H1 (cell line): Measurements from ENCODE around the gene GRIK4. TPM values are rescaled to one million over a fixed set of nuclear protein-coding genes. Genes with fewer than 3 reads are reported as not detected.

Experiments
- ASH2L ChIP-seq: fragments of 200-600, 300-600 bp; sonication (generic); IDR thresholded peaks from one replicate; pipeline ENCODE4 v1.7.1; 2017; ENCODE audit warnings: low read length
- BCL11A ChIP-seq, 2 experiments: IDR thresholded peaks; one replicate each; pipeline ENCODE4 v1.6.1; 2011; ENCODE audit warnings: low read depth in 2 of 2, low read length in 2 of 2, mild to moderate bottlenecking in 2 of 2
- CBX8 ChIP-seq: fragments of 300-800, 300-1000 bp; sonication (generic); IDR thresholded peaks from 2 replicates; pipeline ENCODE4 v1.7.1; 2016; ENCODE audit warnings: low read depth, low read length, borderline replicate concordance
- EZH2 ChIP-seq: fragments of 200-600 bp; sonication (generic); IDR thresholded peaks from 2 replicates; pipeline ENCODE4 v1.7.1; 2012; ENCODE audit warnings: low read depth, mild to moderate bottlenecking, moderate library complexity, low read length, inconsistent platforms; ENCODE audit not compliant: severe bottlenecking
- JUND ChIP-seq: IDR thresholded peaks from 2 replicates; pipeline ENCODE4 v1.6.1; 2011; ENCODE audit warnings: mild to moderate bottlenecking, improper control_type of control experiment, low read length
- NANOG ChIP-seq: IDR thresholded peaks from 2 replicates; pipeline ENCODE4 v1.6.1; 2011; ENCODE audit warnings: low read length, low read depth, mild to moderate bottlenecking, inconsistent platforms; ENCODE audit not compliant: insufficient read depth, poor library complexity, severe bottlenecking
- RAD21 ChIP-seq, 2 experiments: IDR thresholded peaks in 1 of 2; conservative IDR thresholded peaks in 1 of 2; 2 replicates each; pipeline ENCODE4 v1.6.1; 2011; ENCODE audit warnings: low read depth in 2 of 2, low read length in 2 of 2, improper control_type of control experiment in 1 of 2, inconsistent platforms in 1 of 2, mild to moderate bottlenecking in 1 of 2, moderate library complexity in 1 of 2
- RXRA ChIP-seq: IDR thresholded peaks from 2 replicates; pipeline ENCODE4 v1.6.1; 2011; ENCODE audit warnings: low read depth, mild to moderate bottlenecking, low read length, moderate library complexity; ENCODE audit not compliant: insufficient read depth
- SRF ChIP-seq: IDR thresholded peaks from 2 replicates; pipeline ENCODE4 v1.6.1; 2011; ENCODE audit warnings: mild to moderate bottlenecking, low read depth, low read length, moderate library complexity
- polyA plus RNA-seq, 7 experiments: library from polyadenylated mRNA; depleted of rRNA in 3 of 7; stranded (reverse) in 5 of 7; unstranded in 2 of 7; fragments of >200 nt in 5 of 7; fragments of 200-250 nt in 2 of 7; gene quantifications; 1 replicate in 5 of 7; 2 replicates in 1 of 7; 4 replicates in 1 of 7; pipeline versions ENCODE4 v1.2.1 to v1.2.3, GENCODE V29; 2011 to 2013; ENCODE audit warnings: missing spikeins in 2 of 7, mixed read lengths in 2 of 7
- total RNA-seq: library from RNA; stranded (reverse); fragmentation: NEBNext Ultra II Directional; extraction: Animal tissue kit (Norgen Biotek cat#: 25700); gene quantifications from 2 replicates; pipeline ENCODE4 v1.2.1, GENCODE V29; 2021
- TF ChIP-seq, protein P1 (sequence below): IDR thresholded peaks from 2 replicates; pipeline ENCODE4 v1.6.1; 2011; ENCODE audit warnings: low read length, improper control_type of control experiment

The GRIK4 gene
- total and polyA plus RNA-seq, 2 of the 8 experiments (the other 6 are each of a cell fraction or from before 2014, with no cell fraction given), result 1.2 to 2.9 TPM

DNA sequence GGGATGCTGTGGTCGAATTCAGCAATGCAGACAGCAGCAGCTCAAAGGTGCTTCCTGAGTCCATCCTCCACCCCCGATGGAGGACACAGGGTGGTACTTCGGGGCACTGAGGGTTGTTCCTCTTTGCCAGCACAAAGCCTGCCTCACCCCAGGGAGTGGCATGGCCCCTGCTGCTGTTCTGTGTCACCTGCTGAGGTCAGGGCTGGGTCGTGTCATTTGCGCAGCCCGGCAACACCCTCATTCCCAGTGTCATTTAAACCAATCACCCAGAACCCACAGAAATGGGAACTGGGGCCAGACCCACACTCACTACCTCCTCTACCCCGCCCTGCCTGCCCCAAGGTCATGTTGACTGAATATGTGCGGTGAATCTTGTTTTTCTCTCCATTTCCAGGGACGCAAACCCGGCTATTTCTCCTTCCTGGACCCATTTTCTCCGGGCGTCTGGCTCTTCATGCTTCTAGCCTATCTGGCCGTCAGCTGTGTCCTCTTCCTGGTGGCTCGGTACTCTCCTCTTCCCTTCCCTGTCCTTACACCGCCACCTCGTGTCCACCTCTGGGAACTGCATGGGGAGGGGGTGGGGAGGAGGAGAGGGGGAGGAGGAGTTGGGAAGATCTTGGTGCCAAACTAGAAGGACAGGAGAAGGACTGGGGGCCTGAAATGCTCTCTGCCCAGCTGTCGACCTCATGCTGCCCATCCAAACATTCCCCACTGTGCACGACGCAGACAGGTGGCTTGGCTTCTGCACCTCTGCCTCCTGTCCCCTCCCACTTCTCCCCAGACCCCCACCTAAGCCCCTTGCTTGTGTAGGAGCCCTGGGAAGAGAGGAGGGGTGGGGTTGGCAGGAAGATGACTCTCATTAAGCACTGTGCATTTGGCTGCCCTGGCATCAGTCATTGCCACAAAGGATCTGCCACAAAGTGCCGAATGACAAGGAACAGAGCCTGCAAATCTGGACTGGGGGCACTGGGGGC lies 441.2 kb downstream of the GRIK4 start (continued):
- TF ChIP-seq RAD21 (IDR thresholded peaks at IDR 0.05 in 1 of 2, conservative IDR thresholded peaks at IDR 0.05 in 1 of 2; ENCODE audit: low read depth in 2 of 2, low read length in 2 of 2), result peak; percentile 94 to 98
- TF ChIP-seq BCL11A (IDR thresholded peaks at IDR 0.05; ENCODE audit: low read depth in 2 of 2, low read length in 2 of 2), result no peak
- TF ChIP-seq, protein P1, sequence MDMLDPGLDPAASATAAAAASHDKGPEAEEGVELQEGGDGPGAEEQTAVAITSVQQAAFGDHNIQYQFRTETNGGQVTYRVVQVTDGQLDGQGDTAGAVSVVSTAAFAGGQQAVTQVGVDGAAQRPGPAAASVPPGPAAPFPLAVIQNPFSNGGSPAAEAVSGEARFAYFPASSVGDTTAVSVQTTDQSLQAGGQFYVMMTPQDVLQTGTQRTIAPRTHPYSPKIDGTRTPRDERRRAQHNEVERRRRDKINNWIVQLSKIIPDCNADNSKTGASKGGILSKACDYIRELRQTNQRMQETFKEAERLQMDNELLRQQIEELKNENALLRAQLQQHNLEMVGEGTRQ, result no peak
- TF ChIP-seq NANOG, result no peak
- TF ChIP-seq RXRA, result 0 out of 2 replicates have a peak, but pooled peaks have one; percentile 38
- no peak for TF ChIP-seq EZH2
- TF ChIP-seq CBX8, result no peak
- 0 out of 2 replicates have a peak, but pooled peaks have one; percentile 12 for TF ChIP-seq SRF
- TF ChIP-seq JUND, result no peak
- no peak for TF ChIP-seq ASH2L
